ENCODE data around the gene ARRB1.

Gene ARRB1

GRCh38 chr11:75233754-75234172 is 117.7 kb downstream of the ARRB1 start:
- peak; percentile 74 for FAIRE-seq
- peak; percentile 75 for DNase-seq (ENCODE audit: low spot score)

DNA sequence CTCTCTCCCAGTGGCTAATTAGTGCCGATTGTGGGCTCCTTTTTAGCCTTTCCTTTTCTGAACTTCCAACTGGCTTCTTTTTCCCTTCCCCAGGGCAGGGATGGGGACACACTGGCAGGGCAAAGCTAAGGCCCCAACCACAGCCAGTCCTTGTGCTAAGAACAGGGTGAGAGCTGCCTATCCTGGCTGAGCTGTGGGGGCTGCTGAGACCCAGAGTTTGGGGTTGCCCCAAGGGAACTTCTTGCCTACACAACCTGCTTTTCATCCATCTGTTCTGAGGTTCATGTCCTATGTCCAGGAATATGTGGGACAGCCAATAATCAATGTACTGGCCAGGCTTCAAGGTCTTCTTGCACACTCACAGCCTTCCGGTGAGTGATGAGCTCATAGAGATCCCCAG is 120.8 kb downstream of the ARRB1 start:
- FAIRE-seq (no peak), DNase-seq (ENCODE audit: low spot score) (no peak)

DNA sequence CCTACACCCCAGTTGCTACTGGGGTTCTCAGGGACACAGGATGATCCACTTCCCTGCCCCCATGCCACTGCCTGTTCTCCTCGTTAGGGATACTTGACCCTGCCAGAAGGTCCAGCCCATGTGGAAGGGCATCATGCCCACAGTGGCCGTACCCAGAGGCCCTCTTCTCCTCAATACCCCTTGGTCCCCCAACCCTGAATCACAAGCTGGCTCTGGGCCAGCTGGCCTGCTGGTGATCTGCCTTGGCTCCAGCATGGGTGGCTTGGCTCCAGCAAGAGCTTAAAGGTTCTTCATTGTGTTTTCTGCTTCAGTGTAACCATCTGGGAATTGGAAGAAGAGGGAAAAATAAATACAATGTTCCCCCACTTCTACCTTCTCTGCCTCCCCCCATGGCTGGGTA is 122.0 kb downstream of the ARRB1 start:
- DNase-seq (ENCODE audit: low spot score): no peak
- no peak for FAIRE-seq

DNA sequence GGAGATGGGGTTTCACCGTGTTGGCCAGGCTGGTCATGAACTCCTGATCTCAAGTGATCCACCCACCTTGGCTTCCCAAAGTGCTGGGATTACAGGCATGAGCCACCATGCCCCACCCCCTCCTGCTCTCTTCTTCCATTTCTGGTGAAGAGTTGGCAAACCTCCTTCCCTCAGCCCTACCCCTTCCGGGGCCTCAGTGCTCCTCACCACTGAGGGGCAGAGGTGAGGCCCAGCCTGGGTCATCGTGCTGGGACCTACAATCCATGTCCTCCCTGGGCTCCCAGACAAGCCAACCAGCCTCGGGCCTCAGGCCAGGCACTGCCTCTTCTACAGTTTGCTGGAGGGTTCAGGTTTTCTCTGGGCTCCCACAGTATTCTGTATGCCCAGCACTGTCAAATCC is 125.7 kb downstream of the ARRB1 start:
- FAIRE-seq: no peak

DNA sequence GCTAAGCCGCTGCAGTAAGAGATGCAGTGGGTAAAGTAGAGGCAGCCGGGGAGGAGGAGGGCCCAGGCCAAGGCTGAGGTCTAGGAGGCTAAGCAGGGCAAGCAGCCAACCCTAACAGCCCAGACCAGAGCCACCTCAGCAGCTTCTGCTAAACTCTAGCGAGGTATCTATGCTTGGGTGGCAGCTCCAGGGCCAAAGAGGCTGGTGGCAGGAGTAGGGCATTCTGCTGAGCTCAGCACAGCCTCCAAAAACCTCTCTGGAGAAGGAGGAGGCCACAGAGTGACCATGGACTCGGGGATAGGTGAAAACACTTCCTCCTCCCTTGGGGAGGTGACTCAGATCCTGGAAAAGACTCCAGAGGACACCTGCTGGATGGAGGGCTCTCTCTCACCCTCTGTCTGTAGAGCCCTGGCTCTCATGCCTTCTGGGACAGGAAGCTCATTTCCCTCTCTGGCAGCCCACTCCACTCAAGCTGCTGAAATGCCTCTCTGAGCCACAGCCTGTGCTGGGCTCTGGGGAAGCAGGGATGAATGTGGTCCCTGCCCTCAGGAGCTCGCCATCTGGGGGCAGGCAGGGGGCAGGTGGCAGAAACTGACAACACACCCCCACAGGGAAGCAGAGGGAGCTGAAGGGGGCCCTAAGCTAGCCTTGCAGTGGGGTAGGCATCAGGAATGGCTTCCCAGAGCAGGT is 127.4 kb downstream of the ARRB1 start:
- DNase-seq (ENCODE audit: low spot score): peak; percentile 32
- no peak for FAIRE-seq

More for the DNA sequence above, 125.7 kb downstream of the ARRB1 start:
- no peak for DNase-seq (ENCODE audit: low spot score)

DNA sequence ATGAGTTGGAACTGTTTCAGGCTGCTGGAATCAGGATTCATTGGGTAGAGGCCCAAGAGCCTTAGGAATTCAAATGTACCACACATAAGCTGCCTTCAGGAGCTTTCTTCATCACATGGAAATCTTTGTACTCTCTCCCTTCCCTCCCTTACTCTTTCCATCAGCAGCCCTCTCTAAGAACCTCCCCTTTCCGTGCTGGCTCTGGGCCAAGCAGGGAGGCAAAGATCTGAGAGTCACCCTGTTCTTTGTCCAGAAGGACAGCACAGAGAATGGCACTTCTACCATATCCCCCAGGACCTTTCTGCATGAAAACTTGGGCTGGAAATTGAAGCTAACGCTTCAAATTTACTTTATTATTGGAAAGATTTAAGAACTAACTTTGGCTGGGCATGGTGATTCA is 131.6 kb downstream of the ARRB1 start:
- FAIRE-seq: no peak

DNA sequence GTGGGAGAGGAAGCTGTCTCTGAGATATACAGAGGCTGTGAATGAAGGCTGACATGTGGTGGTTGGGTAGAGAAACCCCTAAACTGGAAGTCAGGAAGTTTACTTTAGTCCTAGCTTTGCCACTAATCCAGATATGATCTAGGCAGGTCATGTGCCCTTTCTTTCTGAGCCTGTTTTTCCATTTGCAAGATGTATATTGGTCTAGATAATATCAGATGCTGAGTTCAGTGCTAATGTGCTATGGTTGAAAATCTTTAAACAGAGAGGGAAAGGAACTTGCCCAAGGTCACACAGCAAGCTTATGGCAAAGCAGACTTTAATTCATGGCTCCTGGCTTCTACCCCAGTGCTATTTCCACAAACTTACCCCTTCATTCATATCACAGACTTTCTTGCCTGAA is 136.6 kb downstream of the ARRB1 start:
- no peak for FAIRE-seq
- DNase-seq (ENCODE audit: low spot score): no peak

More for the DNA sequence above, 131.6 kb downstream of the ARRB1 start:
- DNase-seq (ENCODE audit: low spot score): no peak

DNA sequence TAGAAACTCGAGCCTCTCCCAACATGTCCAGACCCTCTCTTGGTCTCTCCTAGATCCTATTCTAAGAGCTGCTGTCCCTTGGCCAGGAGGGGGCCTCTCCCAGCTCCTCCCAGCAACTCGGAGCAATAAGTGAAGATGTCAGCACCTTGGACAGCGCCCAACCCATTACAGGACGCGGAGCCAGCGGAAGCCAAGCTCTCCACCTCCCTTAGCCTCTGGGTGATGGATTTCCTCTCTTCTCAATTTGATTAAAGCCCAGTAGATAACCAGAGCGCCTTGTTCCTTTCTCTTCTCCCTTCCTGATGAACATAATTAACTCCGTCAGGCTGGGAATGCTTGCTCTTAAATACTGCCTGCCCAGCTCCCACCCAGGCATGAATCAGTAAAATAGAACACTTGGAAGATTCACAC is 137.0 kb downstream of the ARRB1 start:
- peak; percentile 83 for DNase-seq (ENCODE audit: low spot score)
- FAIRE-seq: peak; percentile 48
